ENCODE data around the gene NLRC5. TPM values are rescaled to one million over a fixed set of nuclear protein-coding genes. Genes with fewer than 3 reads are reported as not detected.

Gene NLRC5
- total and polyA plus RNA-seq, 9 of the 15 experiments (the other 6 are each of a cell fraction or from before 2014, with no cell fraction given) = 0.59 to 0.71 TPM; not detected in 7

DNA sequence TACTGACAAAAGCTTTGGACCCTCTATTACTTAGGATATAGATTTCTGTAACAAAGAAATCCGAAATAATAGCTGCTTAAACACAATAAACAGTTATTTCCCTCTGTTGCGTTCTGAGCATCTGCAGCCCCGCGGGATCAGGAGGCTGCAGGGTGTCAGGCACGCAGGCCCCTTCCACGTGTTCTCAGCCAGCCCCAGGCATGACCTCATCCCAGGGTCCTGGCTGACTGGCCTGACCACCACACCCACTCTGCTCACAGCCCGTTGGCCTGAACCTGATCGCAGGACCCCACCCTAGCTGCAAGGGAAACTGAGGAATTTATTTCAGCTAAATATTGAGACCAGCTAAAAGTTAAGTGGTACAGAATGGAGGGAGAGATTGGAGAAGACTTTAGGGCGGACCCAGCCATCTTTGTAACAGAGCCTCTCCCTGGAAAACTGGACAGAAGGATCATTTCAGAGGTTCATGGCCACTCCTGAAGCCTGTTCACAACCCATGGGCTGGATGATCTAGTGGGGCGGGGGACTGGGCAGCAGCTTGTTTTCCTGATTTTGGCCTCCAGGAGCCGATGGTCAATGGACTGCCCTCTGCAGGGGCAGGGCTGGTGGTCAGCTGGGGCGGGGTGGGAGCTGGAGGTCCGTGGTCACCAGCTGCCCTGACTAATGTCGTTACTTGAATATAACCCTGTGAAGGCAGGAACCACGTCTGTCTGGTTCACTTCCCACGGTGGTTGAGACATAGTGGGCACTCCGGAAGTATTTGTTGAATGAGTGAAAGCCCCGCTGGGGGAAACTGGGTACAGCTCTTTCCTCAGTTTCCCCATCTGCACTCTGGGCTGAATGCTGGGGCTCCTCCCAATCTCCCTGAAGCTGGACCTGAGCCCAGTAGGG lies 16.7 kb upstream of the NLRC5 start:
- Histone ChIP-seq H3K27ac (ENCODE audit: extremely low read depth, low read depth, low read length) (no peak overlapping the region), H3K9ac (ENCODE audit: insufficient read depth in 1 of 2, low read depth in 2 of 2, low read length in 2 of 2) (no peak overlapping the region), H3K9me3 (replicated peaks; ENCODE audit: control insufficient read depth, insufficient read depth, low read depth, low read length) (peaks cover 2% of the 10 kb centered on the region; the same call in 1 of the 2 replicates), H4K20me1 (replicated peaks; ENCODE audit: control insufficient read depth, insufficient read depth, low read length) (no peaks in the 10 kb centered on the region), H3K9me1 (ENCODE audit: control insufficient read depth, insufficient read depth, low read length) (no peaks in the 10 kb centered on the region), H3K36me3 (ENCODE audit: control insufficient read depth, insufficient read depth, low read length) (no peaks in the 10 kb centered on the region), H3K4me3 (no peak overlapping the region), H3K4me1 (replicated peaks in 1 of 2; ENCODE audit: control insufficient read depth in 2 of 2, insufficient read depth in 2 of 2, low read length in 2 of 2) (peaks cover 0 to 5% of the 10 kb centered on the region in 2 experiments; a peak in 3 of 5 replicates), H2AFZ (ENCODE audit: low read depth, low read length) (no peak overlapping the region), H3K79me2 (ENCODE audit: control insufficient read depth, insufficient read depth, low read length) (no peaks in the 10 kb centered on the region), H3K27me3 (ENCODE audit: control insufficient read depth in 2 of 2, insufficient read depth in 2 of 2, low read length in 2 of 2) (peaks cover 28 to 52% of the 10 kb centered on the region in 2 experiments; a peak in 4 of 5 replicates), H3K4me2 (ENCODE audit: insufficient read depth, low read length) (no peak overlapping the region)
- in situ Hi-C loops (cut with MboI) = no loop called here
- ChIA-PET CTCF (ENCODE audit: low intra/inter-chr PET ratio) (no interaction called here), POLR2A (interaction anchor here (0.6 to 1.4 kb wide), 7 partner anchors 11 to 120 kb away, joined by 3 to 7 read pairs (median 4); partner anchors contain the start of genes CETP and CPNE2)
- peak; percentile 39; the same call in 1 of the 3 replicates for ATAC-seq
- DNase-seq (ENCODE audit: extremely low read depth in 1 of 4, low spot score in 3 of 4) = no peak
- no TSS peak for BruUV-seq (replicated peaks)
- no peak for FAIRE-seq
- intact Hi-C loops (cut with micrococcal nuclease) = no loop called here
- WGBS (ENCODE audit: insufficient coverage, low coverage, missing lambda C conversion rate) = 2% methylated on average over 18 of the region's 18 CpGs
- TF ChIP-seq, protein P1, sequence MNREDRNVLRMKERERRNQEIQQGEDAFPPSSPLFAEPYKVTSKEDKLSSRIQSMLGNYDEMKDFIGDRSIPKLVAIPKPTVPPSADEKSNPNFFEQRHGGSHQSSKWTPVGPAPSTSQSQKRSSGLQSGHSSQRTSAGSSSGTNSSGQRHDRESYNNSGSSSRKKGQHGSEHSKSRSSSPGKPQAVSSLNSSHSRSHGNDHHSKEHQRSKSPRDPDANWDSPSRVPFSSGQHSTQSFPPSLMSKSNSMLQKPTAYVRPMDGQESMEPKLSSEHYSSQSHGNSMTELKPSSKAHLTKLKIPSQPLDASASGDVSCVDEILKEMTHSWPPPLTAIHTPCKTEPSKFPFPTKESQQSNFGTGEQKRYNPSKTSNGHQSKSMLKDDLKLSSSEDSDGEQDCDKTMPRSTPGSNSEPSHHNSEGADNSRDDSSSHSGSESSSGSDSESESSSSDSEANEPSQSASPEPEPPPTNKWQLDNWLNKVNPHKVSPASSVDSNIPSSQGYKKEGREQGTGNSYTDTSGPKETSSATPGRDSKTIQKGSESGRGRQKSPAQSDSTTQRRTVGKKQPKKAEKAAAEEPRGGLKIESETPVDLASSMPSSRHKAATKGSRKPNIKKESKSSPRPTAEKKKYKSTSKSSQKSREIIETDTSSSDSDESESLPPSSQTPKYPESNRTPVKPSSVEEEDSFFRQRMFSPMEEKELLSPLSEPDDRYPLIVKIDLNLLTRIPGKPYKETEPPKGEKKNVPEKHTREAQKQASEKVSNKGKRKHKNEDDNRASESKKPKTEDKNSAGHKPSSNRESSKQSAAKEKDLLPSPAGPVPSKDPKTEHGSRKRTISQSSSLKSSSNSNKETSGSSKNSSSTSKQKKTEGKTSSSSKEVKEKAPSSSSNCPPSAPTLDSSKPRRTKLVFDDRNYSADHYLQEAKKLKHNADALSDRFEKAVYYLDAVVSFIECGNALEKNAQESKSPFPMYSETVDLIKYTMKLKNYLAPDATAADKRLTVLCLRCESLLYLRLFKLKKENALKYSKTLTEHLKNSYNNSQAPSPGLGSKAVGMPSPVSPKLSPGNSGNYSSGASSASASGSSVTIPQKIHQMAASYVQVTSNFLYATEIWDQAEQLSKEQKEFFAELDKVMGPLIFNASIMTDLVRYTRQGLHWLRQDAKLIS (CRISPR knock-in tag; IDR thresholded peaks at IDR 0.05) = no peak
- TF ChIP-seq, protein P2, sequence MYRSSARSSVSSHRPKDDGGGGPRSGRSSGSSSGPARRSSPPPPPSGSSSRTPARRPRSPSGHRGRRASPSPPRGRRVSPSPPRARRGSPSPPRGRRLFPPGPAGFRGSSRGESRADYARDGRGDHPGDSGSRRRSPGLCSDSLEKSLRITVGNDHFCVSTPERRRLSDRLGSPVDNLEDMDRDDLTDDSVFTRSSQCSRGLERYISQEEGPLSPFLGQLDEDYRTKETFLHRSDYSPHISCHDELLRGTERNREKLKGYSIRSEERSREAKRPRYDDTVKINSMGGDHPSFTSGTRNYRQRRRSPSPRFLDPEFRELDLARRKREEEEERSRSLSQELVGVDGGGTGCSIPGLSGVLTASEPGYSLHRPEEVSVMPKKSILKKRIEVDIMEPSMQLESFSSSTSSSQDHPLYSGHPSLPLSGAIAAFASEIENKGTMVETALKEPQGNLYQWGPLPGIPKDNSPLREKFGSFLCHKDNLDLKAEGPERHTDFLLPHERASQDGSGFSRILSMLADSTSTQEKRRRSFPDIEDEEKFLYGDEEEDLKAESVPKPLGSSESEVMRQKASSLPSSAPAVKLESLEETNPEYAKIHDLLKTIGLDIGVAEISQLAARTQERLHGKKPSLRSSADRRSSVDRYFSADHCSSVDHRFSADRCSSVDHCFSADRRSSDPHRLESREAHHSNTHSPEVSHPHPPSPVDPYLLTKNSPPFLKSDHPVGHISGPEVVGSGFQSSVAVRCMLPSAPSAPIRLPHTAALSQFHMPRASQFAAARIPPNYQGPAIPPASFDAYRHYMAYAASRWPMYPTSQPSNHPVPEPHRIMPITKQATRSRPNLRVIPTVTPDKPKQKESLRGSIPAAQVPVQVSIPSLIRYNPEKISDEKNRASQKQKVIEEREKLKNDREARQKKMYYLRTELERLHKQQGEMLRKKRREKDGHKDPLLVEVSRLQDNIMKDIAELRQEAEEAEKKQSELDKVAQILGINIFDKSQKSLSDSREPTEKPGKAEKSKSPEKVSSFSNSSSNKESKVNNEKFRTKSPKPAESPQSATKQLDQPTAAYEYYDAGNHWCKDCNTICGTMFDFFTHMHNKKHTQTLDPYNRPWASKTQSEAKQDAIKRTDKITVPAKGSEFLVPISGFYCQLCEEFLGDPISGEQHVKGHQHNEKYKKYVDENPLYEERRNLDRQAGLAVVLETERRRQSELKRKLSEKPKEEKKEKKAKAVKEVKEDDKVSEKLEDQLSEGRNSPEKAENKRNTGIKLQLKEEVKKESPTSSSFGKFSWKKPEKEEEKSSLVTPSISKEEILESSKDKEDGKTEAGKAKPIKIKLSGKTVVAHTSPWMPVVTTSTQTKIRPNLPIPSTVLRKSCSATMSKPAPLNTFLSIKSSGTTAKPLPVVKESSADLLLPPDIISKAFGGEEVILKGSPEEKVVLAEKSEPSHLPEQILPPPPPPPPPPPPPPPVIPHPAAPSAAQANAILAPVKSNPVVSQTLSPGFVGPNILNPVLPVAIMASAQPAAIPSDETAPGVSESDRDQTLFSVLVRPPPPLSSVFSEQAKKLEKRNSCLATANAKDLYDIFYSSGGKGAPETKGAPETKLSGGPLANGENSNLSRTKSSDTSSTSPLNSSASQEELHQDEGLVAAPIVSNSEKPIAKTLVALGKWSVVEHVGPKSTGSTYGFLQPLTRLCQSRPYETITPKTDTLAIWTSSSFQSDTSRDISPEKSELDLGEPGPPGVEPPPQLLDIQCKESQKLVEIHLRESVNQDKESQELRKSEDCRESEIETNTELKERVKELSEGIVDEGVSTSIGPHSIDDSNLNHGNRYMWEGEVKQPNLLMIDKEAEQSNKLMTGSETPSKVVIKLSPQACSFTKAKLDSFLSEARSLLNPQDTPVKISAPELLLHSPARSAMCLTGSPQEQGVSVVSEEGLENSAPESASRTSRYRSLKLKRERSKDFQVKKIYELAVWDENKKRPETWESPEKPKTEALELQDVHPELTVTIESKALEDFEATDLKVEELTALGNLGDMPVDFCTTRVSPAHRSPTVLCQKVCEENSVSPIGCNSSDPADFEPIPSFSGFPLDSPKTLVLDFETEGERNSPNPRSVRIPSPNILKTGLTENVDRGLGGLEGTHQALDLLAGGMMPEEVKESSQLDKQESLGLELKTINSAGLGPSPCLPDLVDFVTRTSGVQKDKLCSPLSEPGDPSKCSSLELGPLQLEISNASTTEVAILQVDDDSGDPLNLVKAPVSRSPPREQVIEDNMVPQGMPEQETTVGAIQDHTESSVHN (IDR thresholded peaks at IDR 0.05; ENCODE audit: borderline replicate concordance in 1 of 2, low read depth in 1 of 2) = no peak
- TF ChIP-seq FUS (optimal IDR thresholded peaks at IDR 0.05; ENCODE audit: low read depth, low read length) = no peak
- TF ChIP-seq TBL1XR1 (IDR thresholded peaks at IDR 0.05; ENCODE audit: low read length in 2 of 2) = no peak
